Fibroblast of lung (primary cell): ENCODE results near the gene NSUN3.

ENCODE experiments used
- EZH2 ChIP-seq: IDR thresholded peaks from 2 replicates; pipeline ENCODE4 v1.5.1; 2012; ENCODE audit warnings: low read length, control low read depth, mild to moderate bottlenecking; ENCODE audit errors: missing control alignments
- TF ChIP-seq, protein P1 (sequence below), 2 donors: IDR thresholded peaks in 1 of 2; conservative IDR thresholded peaks in 1 of 2; 1 replicate in 1 of 2; 2 replicates in 1 of 2; pipeline ENCODE4 v1.5.1; 2011 to 2012; ENCODE audit warnings: low read length in 2 of 2, control low read depth in 1 of 2, inconsistent platforms in 1 of 2, low read depth in 1 of 2, mild to moderate bottlenecking in 1 of 2

DNA sequence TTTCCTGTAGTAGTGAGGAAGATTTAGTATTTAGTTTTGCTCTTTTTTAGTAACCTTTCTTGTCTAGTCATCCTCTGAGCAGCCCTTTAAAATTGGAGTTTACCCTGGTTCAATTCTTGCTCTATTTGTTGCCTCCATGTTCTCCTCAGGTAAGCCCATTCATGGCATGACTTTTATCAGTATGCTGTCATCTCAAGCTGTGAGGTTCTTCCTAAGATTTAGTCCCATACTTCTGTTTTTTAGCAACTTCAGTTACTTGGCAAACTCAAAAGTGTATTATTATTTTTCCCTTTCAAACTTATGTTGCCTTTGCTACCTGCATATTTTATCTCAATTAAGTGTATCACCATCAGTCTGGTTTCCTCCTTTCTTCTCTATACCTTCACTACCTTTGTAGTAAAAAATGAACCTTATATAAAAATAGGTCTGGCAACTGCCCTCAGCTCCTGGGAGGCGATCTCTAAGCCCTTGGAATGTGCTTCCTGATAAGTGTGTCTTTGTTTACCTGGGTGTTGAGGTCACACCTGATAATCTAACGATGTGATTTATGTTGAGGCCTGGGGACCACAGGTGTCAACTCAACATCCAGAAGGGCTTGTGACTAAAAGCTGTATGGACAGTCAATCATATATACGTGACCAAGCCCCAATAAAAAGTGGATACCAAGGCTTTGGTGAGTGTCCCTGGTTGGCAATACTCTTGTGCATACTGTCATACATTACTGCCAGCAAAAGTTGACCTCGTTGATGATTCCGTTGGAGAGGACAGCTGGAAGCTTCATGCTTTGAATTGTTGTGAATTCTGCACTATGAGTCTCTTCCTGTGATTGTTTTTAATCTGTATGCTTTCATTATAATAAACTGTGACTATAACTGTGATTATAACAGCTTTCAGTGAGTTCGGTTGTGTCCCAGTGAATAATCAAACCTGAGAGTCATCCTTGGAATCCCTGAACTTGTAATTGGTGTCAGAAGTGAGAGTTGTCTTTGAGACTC lies 3.9 kb downstream of the NSUN3 start:
- TF ChIP-seq, protein P1, sequence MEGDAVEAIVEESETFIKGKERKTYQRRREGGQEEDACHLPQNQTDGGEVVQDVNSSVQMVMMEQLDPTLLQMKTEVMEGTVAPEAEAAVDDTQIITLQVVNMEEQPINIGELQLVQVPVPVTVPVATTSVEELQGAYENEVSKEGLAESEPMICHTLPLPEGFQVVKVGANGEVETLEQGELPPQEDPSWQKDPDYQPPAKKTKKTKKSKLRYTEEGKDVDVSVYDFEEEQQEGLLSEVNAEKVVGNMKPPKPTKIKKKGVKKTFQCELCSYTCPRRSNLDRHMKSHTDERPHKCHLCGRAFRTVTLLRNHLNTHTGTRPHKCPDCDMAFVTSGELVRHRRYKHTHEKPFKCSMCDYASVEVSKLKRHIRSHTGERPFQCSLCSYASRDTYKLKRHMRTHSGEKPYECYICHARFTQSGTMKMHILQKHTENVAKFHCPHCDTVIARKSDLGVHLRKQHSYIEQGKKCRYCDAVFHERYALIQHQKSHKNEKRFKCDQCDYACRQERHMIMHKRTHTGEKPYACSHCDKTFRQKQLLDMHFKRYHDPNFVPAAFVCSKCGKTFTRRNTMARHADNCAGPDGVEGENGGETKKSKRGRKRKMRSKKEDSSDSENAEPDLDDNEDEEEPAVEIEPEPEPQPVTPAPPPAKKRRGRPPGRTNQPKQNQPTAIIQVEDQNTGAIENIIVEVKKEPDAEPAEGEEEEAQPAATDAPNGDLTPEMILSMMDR (conservative IDR thresholded peaks at IDR 0.05 in 1 of 2, IDR thresholded peaks at IDR 0.05 in 1 of 2; ENCODE audit: low read depth in 1 of 2, low read length in 2 of 2) = no peak
- no peak for TF ChIP-seq EZH2
